ENCODE results near the gene OXNAD1. TPM values are rescaled to one million over a fixed set of nuclear protein-coding genes. Genes with fewer than 3 reads are reported as not detected.

The OXNAD1 gene
- total RNA-seq, 2 donors from 2014 or later = 16.2 to 16.3 TPM

DNA sequence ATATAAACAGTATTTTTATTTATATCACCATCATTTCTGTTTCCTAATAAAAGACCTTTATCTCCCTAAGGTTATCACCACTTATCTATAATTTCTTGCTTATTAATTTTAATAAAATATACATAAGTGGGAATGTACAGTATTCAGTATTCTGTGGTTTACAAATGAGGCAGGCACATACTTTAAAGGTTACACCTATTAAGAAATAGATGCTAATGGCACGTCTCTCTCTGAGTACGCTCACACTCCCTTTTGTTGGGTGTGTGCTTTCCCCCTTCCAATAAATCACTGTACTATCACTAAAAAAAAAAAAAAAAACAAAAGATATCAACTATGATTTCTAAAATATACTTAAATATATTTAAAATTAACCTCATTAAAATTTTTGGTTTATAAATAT is 8.9 kb downstream of the OXNAD1 start:
- intact Hi-C loops (cut with DNase I) = no loop called here
- TF ChIP-seq POLR2AphosphoS5 (IDR thresholded peaks at IDR 0.05) = no peak
- TF ChIP-seq, protein P1, sequence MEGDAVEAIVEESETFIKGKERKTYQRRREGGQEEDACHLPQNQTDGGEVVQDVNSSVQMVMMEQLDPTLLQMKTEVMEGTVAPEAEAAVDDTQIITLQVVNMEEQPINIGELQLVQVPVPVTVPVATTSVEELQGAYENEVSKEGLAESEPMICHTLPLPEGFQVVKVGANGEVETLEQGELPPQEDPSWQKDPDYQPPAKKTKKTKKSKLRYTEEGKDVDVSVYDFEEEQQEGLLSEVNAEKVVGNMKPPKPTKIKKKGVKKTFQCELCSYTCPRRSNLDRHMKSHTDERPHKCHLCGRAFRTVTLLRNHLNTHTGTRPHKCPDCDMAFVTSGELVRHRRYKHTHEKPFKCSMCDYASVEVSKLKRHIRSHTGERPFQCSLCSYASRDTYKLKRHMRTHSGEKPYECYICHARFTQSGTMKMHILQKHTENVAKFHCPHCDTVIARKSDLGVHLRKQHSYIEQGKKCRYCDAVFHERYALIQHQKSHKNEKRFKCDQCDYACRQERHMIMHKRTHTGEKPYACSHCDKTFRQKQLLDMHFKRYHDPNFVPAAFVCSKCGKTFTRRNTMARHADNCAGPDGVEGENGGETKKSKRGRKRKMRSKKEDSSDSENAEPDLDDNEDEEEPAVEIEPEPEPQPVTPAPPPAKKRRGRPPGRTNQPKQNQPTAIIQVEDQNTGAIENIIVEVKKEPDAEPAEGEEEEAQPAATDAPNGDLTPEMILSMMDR (IDR thresholded peaks at IDR 0.05) = no peak
- TF ChIP-seq POLR2A (IDR thresholded peaks at IDR 0.05) = no peak
- DNase-seq (ENCODE audit: low spot score) = no peak
- Histone ChIP-seq H3K27ac (no peak overlapping the region), H3K36me3 (no peaks in the 10 kb centered on the region), H3K27me3 (replicated peaks; ENCODE audit: insufficient read depth) (no peaks in the 10 kb centered on the region), H3K4me3 (no peak overlapping the region), H3K9me3 (no peaks in the 10 kb centered on the region), H3K4me1 (replicated peaks) (no peaks in the 10 kb centered on the region)
- WGBS = 90% methylated on average over 2 of the region's 2 CpGs

DNA sequence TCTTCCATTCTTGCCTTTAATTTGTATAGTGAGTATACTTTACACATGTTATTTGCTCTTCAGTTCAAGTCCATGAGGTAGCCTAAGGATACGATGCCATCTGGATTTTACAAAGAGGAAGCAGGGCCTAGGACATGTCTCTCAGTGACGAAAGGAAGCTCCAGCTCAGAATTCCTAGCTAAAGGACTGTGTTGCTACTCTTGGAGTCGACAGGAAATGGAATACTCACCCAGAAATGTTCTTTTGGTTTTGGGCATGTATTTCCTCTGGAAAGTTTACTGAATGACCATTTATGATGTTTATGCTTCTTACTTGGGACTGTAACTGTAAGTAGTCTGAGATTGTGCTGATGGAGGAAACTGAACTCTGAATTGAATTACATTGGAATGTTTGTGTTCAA is 12.5 kb downstream of the OXNAD1 start:
- WGBS = 90% methylated on average over 3 of the region's 3 CpGs
- Histone ChIP-seq H3K9me3 (no peaks in the 10 kb centered on the region), H3K27me3 (replicated peaks; ENCODE audit: insufficient read depth) (no peaks in the 10 kb centered on the region), H3K4me3 (no peak overlapping the region), H3K27ac (no peak overlapping the region), H3K4me1 (replicated peaks) (no peaks in the 10 kb centered on the region), H3K36me3 (no peaks in the 10 kb centered on the region)
- TF ChIP-seq POLR2AphosphoS5 (IDR thresholded peaks at IDR 0.05) (no peak), POLR2A (IDR thresholded peaks at IDR 0.05) (no peak)
- TF ChIP-seq, protein P1 (IDR thresholded peaks at IDR 0.05) = no peak
- intact Hi-C loops (cut with DNase I) = no loop called here
- DNase-seq (ENCODE audit: low spot score) = no peak

DNA sequence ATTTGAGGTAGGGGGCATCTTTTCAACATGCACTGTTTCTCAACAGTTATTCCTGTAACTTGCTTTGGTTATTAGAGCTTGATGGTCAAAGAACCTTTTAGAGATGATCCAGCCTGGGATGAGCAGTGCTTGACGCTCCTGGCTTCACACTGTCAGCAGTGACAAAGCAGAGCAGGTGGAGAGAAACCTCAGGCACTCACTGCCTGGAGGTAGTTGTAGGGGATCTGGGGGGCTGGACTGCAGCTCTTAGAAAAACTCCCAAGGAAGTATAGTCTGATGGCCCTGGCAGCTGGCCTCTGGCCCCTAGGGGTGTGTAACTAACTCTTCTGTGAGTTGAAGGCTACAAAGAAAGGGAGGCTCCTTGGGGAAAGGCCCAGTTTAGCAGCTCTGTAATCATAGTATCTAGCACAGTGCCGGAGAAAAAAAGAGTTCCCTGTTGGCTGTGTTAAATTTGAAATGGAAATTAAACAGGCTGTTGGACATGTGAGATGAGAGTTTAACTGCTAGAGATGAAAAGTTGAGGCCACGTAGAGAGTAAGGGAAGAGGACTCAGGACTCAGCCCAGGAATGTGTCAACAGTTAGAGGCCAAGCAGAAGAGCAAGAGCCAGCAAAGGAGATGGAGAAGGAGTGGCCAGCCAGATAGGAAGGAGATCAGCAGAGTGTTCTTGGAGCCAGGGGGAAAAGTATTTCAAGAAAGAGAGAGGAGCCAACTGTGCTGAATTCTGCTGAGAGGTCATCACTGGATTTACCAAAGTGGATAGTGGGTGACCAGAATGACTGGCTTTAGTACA is 14.2 kb downstream of the OXNAD1 start:
- Histone ChIP-seq H3K4me1 (replicated peaks) (no peaks in the 10 kb centered on the region), H3K27me3 (replicated peaks; ENCODE audit: insufficient read depth) (no peaks in the 10 kb centered on the region), H3K4me3 (no peak overlapping the region), H3K27ac (no peak overlapping the region), H3K36me3 (no peaks in the 10 kb centered on the region), H3K9me3 (no peaks in the 10 kb centered on the region)
- WGBS = 65% methylated on average over 3 of the region's 3 CpGs
- intact Hi-C loops (cut with DNase I) = no loop called here
- DNase-seq (ENCODE audit: low spot score) = no peak
- TF ChIP-seq, protein P1 (IDR thresholded peaks at IDR 0.05) = no peak
- TF ChIP-seq POLR2AphosphoS5 (IDR thresholded peaks at IDR 0.05) = no peak
- no peak for TF ChIP-seq POLR2A (IDR thresholded peaks at IDR 0.05)

DNA sequence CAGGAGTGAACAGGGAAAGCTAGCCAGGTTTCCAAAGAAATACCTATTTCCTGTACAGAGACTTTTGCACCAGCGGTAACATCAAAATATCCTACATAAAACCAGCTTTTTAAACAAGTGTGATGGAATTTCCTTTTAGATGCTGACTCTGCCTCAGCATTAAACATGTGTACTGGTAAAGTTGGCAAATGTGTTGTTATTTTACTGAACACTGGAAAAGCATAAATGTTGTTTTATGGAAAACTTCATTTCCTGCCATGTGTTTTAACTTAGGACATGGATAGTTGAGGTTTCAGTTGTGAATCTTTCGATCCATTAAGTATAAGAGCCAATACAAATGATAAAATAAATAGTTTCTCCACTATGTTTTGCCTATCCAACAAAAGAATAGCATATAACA is 15.7 kb downstream of the OXNAD1 start:
- Histone ChIP-seq H3K9me3 (no peaks in the 10 kb centered on the region), H3K36me3 (no peaks in the 10 kb centered on the region), H3K27ac (no peak overlapping the region), H3K27me3 (replicated peaks; ENCODE audit: insufficient read depth) (no peaks in the 10 kb centered on the region), H3K4me3 (no peak overlapping the region), H3K4me1 (replicated peaks) (no peaks in the 10 kb centered on the region)
- WGBS = 95% methylated on average over 2 of the region's 2 CpGs
- no peak for DNase-seq (ENCODE audit: low spot score)
- TF ChIP-seq, protein P1 (IDR thresholded peaks at IDR 0.05) = no peak
- intact Hi-C loops (cut with DNase I) = no loop called here

DNA sequence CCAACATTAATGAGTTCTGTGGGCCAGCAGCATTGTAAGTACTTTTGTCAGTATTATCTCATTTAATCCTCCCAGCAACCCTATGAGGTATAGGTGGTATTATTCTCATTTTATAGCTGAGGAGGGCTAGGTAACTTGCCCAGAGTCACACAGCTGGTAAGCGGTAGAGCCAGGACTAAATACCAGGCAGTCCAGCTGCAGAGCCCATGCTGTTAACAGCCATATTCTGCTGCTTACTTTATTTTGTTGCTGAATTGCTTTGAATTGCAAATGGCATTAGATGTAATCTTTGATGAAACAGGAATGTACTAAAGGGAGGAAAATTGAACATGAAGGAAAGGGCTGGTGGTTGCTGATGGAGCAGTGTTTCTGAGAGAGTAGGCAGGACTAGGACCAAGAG is 19.6 kb downstream of the OXNAD1 start:
- no peaks in the 10 kb centered on the region for H3K9me3 ChIP-seq
- TF ChIP-seq, protein P1 (IDR thresholded peaks at IDR 0.05) = no peak
- TF ChIP-seq POLR2A (IDR thresholded peaks at IDR 0.05) (no peak), POLR2AphosphoS5 (IDR thresholded peaks at IDR 0.05) (no peak)
- intact Hi-C loops (cut with DNase I) = no loop called here
- H3K4me1 ChIP-seq (replicated peaks) = no peaks in the 10 kb centered on the region
- no peaks in the 10 kb centered on the region for H3K27me3 ChIP-seq (replicated peaks; ENCODE audit: insufficient read depth)
- H3K36me3 ChIP-seq = no peaks in the 10 kb centered on the region
- no peak for DNase-seq (ENCODE audit: low spot score)
- no peak overlapping the region for H3K4me3 ChIP-seq
- H3K27ac ChIP-seq = no peak overlapping the region
- WGBS = 100% methylated on average over 1 of the region's 1 CpG
